ENCODE measurements around the gene DNTT.

Gene DNTT

GRCh38 chr10:96267234-96267705 lies 37.0 kb upstream of the DNTT start:
- Histone ChIP-seq H3K36me3 (ENCODE audit: low read length) (peaks cover 32% of the 10 kb centered on the region), H2AFZ (ENCODE audit: low read depth, low read length, severe bottlenecking) (no peak overlapping the region), H3K27ac (ENCODE audit: low read depth, low read length) (peak overlapping the region; percentile 14; the same call in 1 of the 2 replicates), H3K9me3 (ENCODE audit: insufficient read depth, low read length) (no peaks in the 10 kb centered on the region), H3F3A (ENCODE audit: insufficient read depth) (peaks cover 13% of the 10 kb centered on the region), H3K27me3 (ENCODE audit: low read length) (no peaks in the 10 kb centered on the region), H3K4me2 (ENCODE audit: low read depth, low read length, poor library complexity, severe bottlenecking) (peak overlapping the region; percentile 98), H3K9ac (ENCODE audit: low read length) (peak overlapping the region; percentile 85), H4K20me1 (ENCODE audit: low read depth, low read length) (peaks cover 19% of the 10 kb centered on the region; the same call in 1 of the 2 replicates), H3K9me2 (replicated peaks; ENCODE audit: insufficient read depth, low read length) (no peaks in the 10 kb centered on the region), H3K79me2 (ENCODE audit: insufficient read depth, low read length) (peaks cover 100% of the 10 kb centered on the region), H3K4me3 (ENCODE audit: insufficient read depth, low read length, poor library complexity, severe bottlenecking) (peak overlapping the region; percentile 86)
- TF ChIP-seq EZH2phosphoT487 (conservative IDR thresholded peaks at IDR 0.05; ENCODE audit: low read length) (no peak), CTCF (IDR thresholded peaks at IDR 0.05; ENCODE audit: insufficient read depth, low read length, poor library complexity, severe bottlenecking) (no peak)

- Histone ChIP-seq H3F3A (ENCODE audit: insufficient read depth) (peaks cover 20% of the 10 kb centered on the region), H3K27ac (ENCODE audit: low read depth, low read length) (peak overlapping the region; percentile 33), H3K36me3 (ENCODE audit: low read length) (peaks cover 32% of the 10 kb centered on the region), H3K9me3 (ENCODE audit: insufficient read depth, low read length) (no peaks in the 10 kb centered on the region), H4K20me1 (ENCODE audit: low read depth, low read length) (peaks cover 19% of the 10 kb centered on the region; the same call in 1 of the 2 replicates), H3K9me2 (replicated peaks; ENCODE audit: insufficient read depth, low read length) (no peaks in the 10 kb centered on the region), H3K27me3 (ENCODE audit: low read length) (no peaks in the 10 kb centered on the region), H3K4me3 (ENCODE audit: insufficient read depth, low read length, poor library complexity, severe bottlenecking) (peak overlapping the region; percentile 86), H3K79me2 (ENCODE audit: insufficient read depth, low read length) (peaks cover 92% of the 10 kb centered on the region), H2AFZ (ENCODE audit: low read depth, low read length, severe bottlenecking) (no peak overlapping the region), H3K4me2 (ENCODE audit: low read depth, low read length, poor library complexity, severe bottlenecking) (peak overlapping the region; percentile 98), H3K9ac (ENCODE audit: low read length) (peak overlapping the region; percentile 85)
- TF ChIP-seq CTCF (IDR thresholded peaks at IDR 0.05; ENCODE audit: insufficient read depth, low read length, poor library complexity, severe bottlenecking) (no peak), EZH2phosphoT487 (conservative IDR thresholded peaks at IDR 0.05; ENCODE audit: low read length) (no peak)
Measured at GRCh38 chr10:96268341-96268909, 35.8 kb upstream of the DNTT start.

GRCh38 chr10:96269438-96270300 lies 34.6 kb upstream of the DNTT start:
- no peaks in the 10 kb centered on the region for H3K9me2 ChIP-seq (replicated peaks; ENCODE audit: insufficient read depth, low read length)
- TF ChIP-seq EZH2phosphoT487 (conservative IDR thresholded peaks at IDR 0.05; ENCODE audit: low read length) (no peak), CTCF (IDR thresholded peaks at IDR 0.05; ENCODE audit: insufficient read depth, low read length, poor library complexity, severe bottlenecking) (no peak)
- H3K9me3 ChIP-seq (ENCODE audit: insufficient read depth, low read length) = no peaks in the 10 kb centered on the region
- peaks cover 29% of the 10 kb centered on the region for H3K36me3 ChIP-seq (ENCODE audit: low read length)
- no peaks in the 10 kb centered on the region for H3K27me3 ChIP-seq (ENCODE audit: low read length)
- peak overlapping the region; percentile 85 for H3K9ac ChIP-seq (ENCODE audit: low read length)
- peak overlapping the region; percentile 86 for H3K4me3 ChIP-seq (ENCODE audit: insufficient read depth, low read length, poor library complexity, severe bottlenecking)
- peaks cover 30% of the 10 kb centered on the region for H3F3A ChIP-seq (ENCODE audit: insufficient read depth)
- H3K4me2 ChIP-seq (ENCODE audit: low read depth, low read length, poor library complexity, severe bottlenecking) = peak overlapping the region; percentile 98
- H2AFZ ChIP-seq (ENCODE audit: low read depth, low read length, severe bottlenecking) = no peak overlapping the region
- peaks cover 19% of the 10 kb centered on the region; the same call in 1 of the 2 replicates for H4K20me1 ChIP-seq (ENCODE audit: low read depth, low read length)
- H3K27ac ChIP-seq (ENCODE audit: low read depth, low read length) = peak overlapping the region; percentile 100
- H3K79me2 ChIP-seq (ENCODE audit: insufficient read depth, low read length) = peaks cover 80% of the 10 kb centered on the region
